ENCODE measurements around the gene TMEM9.

The TMEM9 gene

DNA sequence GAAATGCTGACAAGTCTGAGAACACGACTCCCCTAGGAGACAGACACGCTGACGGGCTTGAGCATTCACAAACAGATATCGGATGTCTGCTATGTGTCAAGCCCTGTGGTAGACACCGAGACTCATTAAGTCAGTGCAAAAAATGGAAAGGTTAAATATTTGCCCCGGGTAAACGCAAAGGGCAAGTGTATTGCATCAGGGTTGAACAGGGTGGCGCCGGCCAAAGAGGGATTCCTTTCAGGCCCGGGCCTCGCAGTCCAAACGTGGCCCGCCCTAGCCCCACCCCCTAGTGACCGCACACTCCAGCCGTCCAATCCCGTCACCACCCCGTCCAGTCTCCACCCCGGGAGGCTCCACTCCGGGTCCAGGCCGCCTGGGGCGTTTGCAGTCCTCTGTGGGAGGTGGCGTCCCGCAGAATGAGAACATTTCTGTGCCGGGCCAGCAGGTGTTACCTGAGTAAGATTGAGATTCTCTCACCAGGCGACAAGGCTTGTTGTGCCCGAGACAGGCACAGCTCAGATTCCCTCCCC is 16.3 kb upstream of the TMEM9 start (continued):
- peak; percentile 36; the same call in 1 of the 2 replicates for TF ChIP-seq ZNF558 (tag by site-specific recombination; IDR thresholded peaks at IDR 0.05)
- TF ChIP-seq PRDM1 (tag by site-specific recombination; IDR thresholded peaks at IDR 0.05): peak; percentile 67; the same call in 1 of the 2 replicates
- TF ChIP-seq, protein P1, sequence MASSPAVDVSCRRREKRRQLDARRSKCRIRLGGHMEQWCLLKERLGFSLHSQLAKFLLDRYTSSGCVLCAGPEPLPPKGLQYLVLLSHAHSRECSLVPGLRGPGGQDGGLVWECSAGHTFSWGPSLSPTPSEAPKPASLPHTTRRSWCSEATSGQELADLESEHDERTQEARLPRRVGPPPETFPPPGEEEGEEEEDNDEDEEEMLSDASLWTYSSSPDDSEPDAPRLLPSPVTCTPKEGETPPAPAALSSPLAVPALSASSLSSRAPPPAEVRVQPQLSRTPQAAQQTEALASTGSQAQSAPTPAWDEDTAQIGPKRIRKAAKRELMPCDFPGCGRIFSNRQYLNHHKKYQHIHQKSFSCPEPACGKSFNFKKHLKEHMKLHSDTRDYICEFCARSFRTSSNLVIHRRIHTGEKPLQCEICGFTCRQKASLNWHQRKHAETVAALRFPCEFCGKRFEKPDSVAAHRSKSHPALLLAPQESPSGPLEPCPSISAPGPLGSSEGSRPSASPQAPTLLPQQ (tag by site-specific recombination; IDR thresholded peaks at IDR 0.05): no peak
- TF ChIP-seq, protein P2, sequence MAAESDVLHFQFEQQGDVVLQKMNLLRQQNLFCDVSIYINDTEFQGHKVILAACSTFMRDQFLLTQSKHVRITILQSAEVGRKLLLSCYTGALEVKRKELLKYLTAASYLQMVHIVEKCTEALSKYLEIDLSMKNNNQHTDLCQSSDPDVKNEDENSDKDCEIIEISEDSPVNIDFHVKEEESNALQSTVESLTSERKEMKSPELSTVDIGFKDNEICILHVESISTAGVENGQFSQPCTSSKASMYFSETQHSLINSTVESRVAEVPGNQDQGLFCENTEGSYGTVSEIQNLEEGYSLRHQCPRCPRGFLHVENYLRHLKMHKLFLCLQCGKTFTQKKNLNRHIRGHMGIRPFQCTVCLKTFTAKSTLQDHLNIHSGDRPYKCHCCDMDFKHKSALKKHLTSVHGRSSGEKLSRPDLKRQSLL (tag by site-specific recombination; IDR thresholded peaks at IDR 0.05): no peak
- 0 out of 2 replicates have a peak, but pooled peaks have one; percentile 30 for TF ChIP-seq ZBTB21 (tag by site-specific recombination; IDR thresholded peaks at IDR 0.05)
- TF ChIP-seq, protein P3, sequence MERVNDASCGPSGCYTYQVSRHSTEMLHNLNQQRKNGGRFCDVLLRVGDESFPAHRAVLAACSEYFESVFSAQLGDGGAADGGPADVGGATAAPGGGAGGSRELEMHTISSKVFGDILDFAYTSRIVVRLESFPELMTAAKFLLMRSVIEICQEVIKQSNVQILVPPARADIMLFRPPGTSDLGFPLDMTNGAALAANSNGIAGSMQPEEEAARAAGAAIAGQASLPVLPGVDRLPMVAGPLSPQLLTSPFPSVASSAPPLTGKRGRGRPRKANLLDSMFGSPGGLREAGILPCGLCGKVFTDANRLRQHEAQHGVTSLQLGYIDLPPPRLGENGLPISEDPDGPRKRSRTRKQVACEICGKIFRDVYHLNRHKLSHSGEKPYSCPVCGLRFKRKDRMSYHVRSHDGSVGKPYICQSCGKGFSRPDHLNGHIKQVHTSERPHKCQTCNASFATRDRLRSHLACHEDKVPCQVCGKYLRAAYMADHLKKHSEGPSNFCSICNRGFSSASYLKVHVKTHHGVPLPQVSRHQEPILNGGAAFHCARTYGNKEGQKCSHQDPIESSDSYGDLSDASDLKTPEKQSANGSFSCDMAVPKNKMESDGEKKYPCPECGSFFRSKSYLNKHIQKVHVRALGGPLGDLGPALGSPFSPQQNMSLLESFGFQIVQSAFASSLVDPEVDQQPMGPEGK (tag by site-specific recombination; IDR thresholded peaks at IDR 0.05): peak; percentile 5; the same call in 1 of the 2 replicates
- TF ChIP-seq KLF8 (tag by site-specific recombination; IDR thresholded peaks at IDR 0.05): peak; percentile 65; the same call in 1 of the 2 replicates
- peak; percentile 83 for TF ChIP-seq ZEB2 (tag by site-specific recombination; IDR thresholded peaks at IDR 0.05)
- TF ChIP-seq ZNF24 (tag by site-specific recombination; IDR thresholded peaks at IDR 0.05): peak; percentile 85
- TF ChIP-seq ZNF629 (tag by site-specific recombination; IDR thresholded peaks at IDR 0.05): peak; percentile 70; the same call in 1 of the 2 replicates
- TF ChIP-seq, protein P4, sequence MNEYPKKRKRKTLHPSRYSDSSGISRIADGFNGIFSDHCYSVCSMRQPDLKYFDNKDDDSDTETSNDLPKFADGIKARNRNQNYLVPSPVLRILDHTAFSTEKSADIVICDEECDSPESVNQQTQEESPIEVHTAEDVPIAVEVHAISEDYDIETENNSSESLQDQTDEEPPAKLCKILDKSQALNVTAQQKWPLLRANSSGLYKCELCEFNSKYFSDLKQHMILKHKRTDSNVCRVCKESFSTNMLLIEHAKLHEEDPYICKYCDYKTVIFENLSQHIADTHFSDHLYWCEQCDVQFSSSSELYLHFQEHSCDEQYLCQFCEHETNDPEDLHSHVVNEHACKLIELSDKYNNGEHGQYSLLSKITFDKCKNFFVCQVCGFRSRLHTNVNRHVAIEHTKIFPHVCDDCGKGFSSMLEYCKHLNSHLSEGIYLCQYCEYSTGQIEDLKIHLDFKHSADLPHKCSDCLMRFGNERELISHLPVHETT (tag by site-specific recombination; IDR thresholded peaks at IDR 0.05): peak; percentile 65
- TF ChIP-seq ZNF777 (tag by site-specific recombination; IDR thresholded peaks at IDR 0.05; ENCODE audit: borderline replicate concordance): no peak
- TF ChIP-seq ZNF76 (tag by site-specific recombination; IDR thresholded peaks at IDR 0.05; ENCODE audit: borderline replicate concordance, low read depth): no peak
- TF ChIP-seq ZNF174 (tag by site-specific recombination; IDR thresholded peaks at IDR 0.05): no peak
- TF ChIP-seq KLF1 (tag by site-specific recombination; IDR thresholded peaks at IDR 0.05): peak; percentile 79
- TF ChIP-seq, protein P5, sequence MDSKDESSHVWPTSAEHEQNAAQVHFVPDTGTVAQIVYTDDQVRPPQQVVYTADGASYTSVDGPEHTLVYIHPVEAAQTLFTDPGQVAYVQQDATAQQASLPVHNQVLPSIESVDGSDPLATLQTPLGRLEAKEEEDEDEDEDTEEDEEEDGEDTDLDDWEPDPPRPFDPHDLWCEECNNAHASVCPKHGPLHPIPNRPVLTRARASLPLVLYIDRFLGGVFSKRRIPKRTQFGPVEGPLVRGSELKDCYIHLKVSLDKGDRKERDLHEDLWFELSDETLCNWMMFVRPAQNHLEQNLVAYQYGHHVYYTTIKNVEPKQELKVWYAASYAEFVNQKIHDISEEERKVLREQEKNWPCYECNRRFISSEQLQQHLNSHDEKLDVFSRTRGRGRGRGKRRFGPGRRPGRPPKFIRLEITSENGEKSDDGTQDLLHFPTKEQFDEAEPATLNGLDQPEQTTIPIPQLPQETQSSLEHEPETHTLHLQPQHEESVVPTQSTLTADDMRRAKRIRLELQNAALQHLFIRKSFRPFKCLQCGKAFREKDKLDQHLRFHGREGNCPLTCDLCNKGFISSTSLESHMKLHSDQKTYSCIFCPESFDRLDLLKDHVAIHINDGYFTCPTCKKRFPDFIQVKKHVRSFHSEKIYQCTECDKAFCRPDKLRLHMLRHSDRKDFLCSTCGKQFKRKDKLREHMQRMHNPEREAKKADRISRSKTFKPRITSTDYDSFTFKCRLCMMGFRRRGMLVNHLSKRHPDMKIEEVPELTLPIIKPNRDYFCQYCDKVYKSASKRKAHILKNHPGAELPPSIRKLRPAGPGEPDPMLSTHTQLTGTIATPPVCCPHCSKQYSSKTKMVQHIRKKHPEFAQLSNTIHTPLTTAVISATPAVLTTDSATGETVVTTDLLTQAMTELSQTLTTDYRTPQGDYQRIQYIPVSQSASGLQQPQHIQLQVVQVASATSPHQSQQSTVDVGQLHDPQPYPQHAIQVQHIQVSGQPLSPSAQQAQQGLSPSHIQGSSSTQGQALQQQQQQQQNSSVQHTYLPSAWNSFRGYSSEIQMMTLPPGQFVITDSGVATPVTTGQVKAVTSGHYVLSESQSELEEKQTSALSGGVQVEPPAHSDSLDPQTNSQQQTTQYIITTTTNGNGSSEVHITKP (tag by site-specific recombination; IDR thresholded peaks at IDR 0.05): peak; percentile 83
- TF ChIP-seq, protein P6, sequence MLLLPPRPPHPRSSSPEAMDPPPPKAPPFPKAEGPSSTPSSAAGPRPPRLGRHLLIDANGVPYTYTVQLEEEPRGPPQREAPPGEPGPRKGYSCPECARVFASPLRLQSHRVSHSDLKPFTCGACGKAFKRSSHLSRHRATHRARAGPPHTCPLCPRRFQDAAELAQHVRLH (tag by site-specific recombination; IDR thresholded peaks at IDR 0.05): peak; percentile 61; the same call in 1 of the 2 replicates
- peak; percentile 83 for TF ChIP-seq SP7 (tag by site-specific recombination; IDR thresholded peaks at IDR 0.05)
- peak; percentile 48; the same call in 1 of the 2 replicates for TF ChIP-seq ZSCAN30 (tag by site-specific recombination; IDR thresholded peaks at IDR 0.05)
- no peak for TF ChIP-seq ZNF707 (tag by site-specific recombination; IDR thresholded peaks at IDR 0.05)
- TF ChIP-seq ZNF521 (tag by site-specific recombination; IDR thresholded peaks at IDR 0.05): no peak
- TF ChIP-seq ZNF423 (tag by site-specific recombination; IDR thresholded peaks at IDR 0.05): 0 out of 2 replicates have a peak, but pooled peaks have one; percentile 42
- 0 out of 2 replicates have a peak, but pooled peaks have one; percentile 12 for TF ChIP-seq GFI1B (tag by site-specific recombination; IDR thresholded peaks at IDR 0.05)
- TF ChIP-seq ZNF654 (tag by site-specific recombination; IDR thresholded peaks at IDR 0.05; ENCODE audit: low read depth): no peak
- TF ChIP-seq ZNF623 (tag by site-specific recombination; IDR thresholded peaks at IDR 0.05): 0 out of 2 replicates have a peak, but pooled peaks have one; percentile 28
- TF ChIP-seq, protein P7, sequence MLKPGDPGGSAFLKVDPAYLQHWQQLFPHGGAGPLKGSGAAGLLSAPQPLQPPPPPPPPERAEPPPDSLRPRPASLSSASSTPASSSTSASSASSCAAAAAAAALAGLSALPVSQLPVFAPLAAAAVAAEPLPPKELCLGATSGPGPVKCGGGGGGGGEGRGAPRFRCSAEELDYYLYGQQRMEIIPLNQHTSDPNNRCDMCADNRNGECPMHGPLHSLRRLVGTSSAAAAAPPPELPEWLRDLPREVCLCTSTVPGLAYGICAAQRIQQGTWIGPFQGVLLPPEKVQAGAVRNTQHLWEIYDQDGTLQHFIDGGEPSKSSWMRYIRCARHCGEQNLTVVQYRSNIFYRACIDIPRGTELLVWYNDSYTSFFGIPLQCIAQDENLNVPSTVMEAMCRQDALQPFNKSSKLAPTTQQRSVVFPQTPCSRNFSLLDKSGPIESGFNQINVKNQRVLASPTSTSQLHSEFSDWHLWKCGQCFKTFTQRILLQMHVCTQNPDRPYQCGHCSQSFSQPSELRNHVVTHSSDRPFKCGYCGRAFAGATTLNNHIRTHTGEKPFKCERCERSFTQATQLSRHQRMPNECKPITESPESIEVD (tag by site-specific recombination; IDR thresholded peaks at IDR 0.05): peak; percentile 30; the same call in 1 of the 2 replicates
- peak; percentile 91 for TF ChIP-seq ZNF335 (tag by site-specific recombination; conservative IDR thresholded peaks at IDR 0.05)

Measured in HEK293 (cell line).